NAMALWA (cell line): ENCODE measurements around the gene PPP1R36.
"Not testable (repeated sequence)": the region's sequence is repeated elsewhere in the genome, so short reads cannot be mapped to it uniquely, and the experiment has no call there.

Experiments used
- DNase-seq: peaks from one replicate; pipeline ENCODE4 v3.0.0-alpha.2; 2015; ENCODE audit warnings: low spot score

The PPP1R36 gene

GRCh38 chr14:64566651-64567122 is 16.9 kb downstream of the PPP1R36 start:
- no peak for DNase-seq

- no peak for DNase-seq
Measured at GRCh38 chr14:64569138-64569631, 19.4 kb downstream of the PPP1R36 start.

- not testable (repeated sequence) for DNase-seq
Measured at GRCh38 chr14:64569646-64570045, 19.9 kb downstream of the PPP1R36 start.

- DNase-seq, result no peak
Measured at GRCh38 chr14:64572386-64573104, 22.8 kb downstream of the PPP1R36 start.

GRCh38 chr14:64573109-64573508 is 23.3 kb downstream of the PPP1R36 start:
- no peak for DNase-seq

GRCh38 chr14:64574371-64575107 is 24.8 kb downstream of the PPP1R36 start:
- no peak for DNase-seq

- no peak for DNase-seq
Measured at GRCh38 chr14:64577211-64577610, 27.4 kb downstream of the PPP1R36 start.

GRCh38 chr14:64580467-64580866 is 30.7 kb downstream of the PPP1R36 start:
- DNase-seq, result no peak

- no peak for DNase-seq
Measured at GRCh38 chr14:64581363-64581762, 31.6 kb downstream of the PPP1R36 start.

- no peak for DNase-seq
Measured at GRCh38 chr14:64581817-64582216, 32.1 kb downstream of the PPP1R36 start.

- DNase-seq, result no peak
Measured at GRCh38 chr14:64584190-64584589, 34.4 kb downstream of the PPP1R36 start.

GRCh38 chr14:64591809-64592208 is 42.0 kb downstream of the PPP1R36 start:
- no peak for DNase-seq

GRCh38 chr14:64594438-64594837 is 44.7 kb downstream of the PPP1R36 start:
- no peak for DNase-seq

- DNase-seq, result no peak
Measured at GRCh38 chr14:64598404-64598803, 48.6 kb downstream of the PPP1R36 start.

GRCh38 chr14:64601571-64601970 is 51.8 kb downstream of the PPP1R36 start:
- DNase-seq, result no peak

- DNase-seq, result no peak
Measured at GRCh38 chr14:64602826-64603225, 53.1 kb downstream of the PPP1R36 start.

GRCh38 chr14:64604001-64604400 is 54.2 kb downstream of the PPP1R36 start:
- DNase-seq, result no peak

GRCh38 chr14:64604881-64605280 is 55.1 kb downstream of the PPP1R36 start:
- DNase-seq, result no peak

GRCh38 chr14:64605926-64606685 is 56.3 kb downstream of the PPP1R36 start:
- no peak for DNase-seq

GRCh38 chr14:64610049-64610746 is 60.4 kb downstream of the PPP1R36 start:
- DNase-seq, result no peak

- DNase-seq, result no peak
Measured at GRCh38 chr14:64611358-64612020, 61.7 kb downstream of the PPP1R36 start.
